ENCODE data around the gene TET3.

- TF ChIP-seq, protein P1, sequence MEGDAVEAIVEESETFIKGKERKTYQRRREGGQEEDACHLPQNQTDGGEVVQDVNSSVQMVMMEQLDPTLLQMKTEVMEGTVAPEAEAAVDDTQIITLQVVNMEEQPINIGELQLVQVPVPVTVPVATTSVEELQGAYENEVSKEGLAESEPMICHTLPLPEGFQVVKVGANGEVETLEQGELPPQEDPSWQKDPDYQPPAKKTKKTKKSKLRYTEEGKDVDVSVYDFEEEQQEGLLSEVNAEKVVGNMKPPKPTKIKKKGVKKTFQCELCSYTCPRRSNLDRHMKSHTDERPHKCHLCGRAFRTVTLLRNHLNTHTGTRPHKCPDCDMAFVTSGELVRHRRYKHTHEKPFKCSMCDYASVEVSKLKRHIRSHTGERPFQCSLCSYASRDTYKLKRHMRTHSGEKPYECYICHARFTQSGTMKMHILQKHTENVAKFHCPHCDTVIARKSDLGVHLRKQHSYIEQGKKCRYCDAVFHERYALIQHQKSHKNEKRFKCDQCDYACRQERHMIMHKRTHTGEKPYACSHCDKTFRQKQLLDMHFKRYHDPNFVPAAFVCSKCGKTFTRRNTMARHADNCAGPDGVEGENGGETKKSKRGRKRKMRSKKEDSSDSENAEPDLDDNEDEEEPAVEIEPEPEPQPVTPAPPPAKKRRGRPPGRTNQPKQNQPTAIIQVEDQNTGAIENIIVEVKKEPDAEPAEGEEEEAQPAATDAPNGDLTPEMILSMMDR (IDR thresholded peaks at IDR 0.05; ENCODE audit: poor library complexity, severe bottlenecking): no peak
- TF ChIP-seq REST (IDR thresholded peaks at IDR 0.05; ENCODE audit: borderline replicate concordance): no peak
- no peak for TF ChIP-seq RAD21 (conservative IDR thresholded peaks at IDR 0.05)
- TF ChIP-seq TAF1 (IDR thresholded peaks at IDR 0.05; ENCODE audit: low read depth): no peak
Measured at GRCh38 chr2:73975731-73976130, 9.0 kb upstream of the TET3 start.
